OCI-LY1 (cell line): ENCODE measurements around the gene FKBP14.

Source experiments
- CTCF ChIP-seq: fragments of 200-600 bp; sonication (generic), shearing (Covaris generic); IDR thresholded peaks from 2 replicates; pipeline ENCODE4 v1.5.1; 2017; ENCODE audit warnings: mild to moderate bottlenecking, antibody characterized with exemption, low read length, moderate library complexity, mixed read lengths
- EZH2 ChIP-seq: fragments of 200-600 bp; sonication (generic), shearing (Covaris generic); IDR thresholded peaks from 2 replicates; pipeline ENCODE4 v1.8.0; 2017; ENCODE audit warnings: borderline replicate concordance, mixed run types, mild to moderate bottlenecking, antibody characterized with exemption, low read length, moderate library complexity, mixed read lengths

- TF ChIP-seq CTCF (no peak), EZH2 (no peak)
Measured at GRCh38 chr7:30003098-30003497, 23.4 kb downstream of the FKBP14 start.
